GM21528 (cell line): Measurements from ENCODE around the gene CNFN.

Experiments used
- ATAC-seq: cut with Tn5 transposase; IDR thresholded peaks from one replicate; pipeline ENCODE4 v1.9.1; 2021; ENCODE audit warnings: mild to moderate bottlenecking, moderate library complexity; ENCODE audit not compliant: unreplicated experiment, low FRiP score

CNFN gene

DNA sequence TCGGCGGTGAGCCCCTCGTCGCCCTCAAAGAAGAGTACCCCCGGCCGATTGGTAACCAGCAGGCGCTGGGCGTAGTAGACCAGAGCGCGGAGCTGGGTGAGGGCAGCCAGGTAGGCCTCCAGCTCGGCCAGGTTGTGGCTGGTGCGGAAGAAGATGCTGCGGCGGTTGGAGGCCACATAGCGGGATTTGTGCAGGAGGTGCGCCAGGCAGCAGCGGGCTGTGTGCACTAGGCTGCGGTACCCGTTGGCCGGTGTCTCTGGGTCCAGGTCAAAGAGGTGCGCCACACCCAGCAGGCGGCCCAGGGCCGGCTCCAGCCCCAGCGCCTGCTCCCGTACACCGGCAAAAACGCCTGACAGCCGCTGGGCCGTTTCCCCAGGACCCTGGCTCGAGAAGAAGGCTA, 20.3 kb upstream of the CNFN start:
- no peak for ATAC-seq

DNA sequence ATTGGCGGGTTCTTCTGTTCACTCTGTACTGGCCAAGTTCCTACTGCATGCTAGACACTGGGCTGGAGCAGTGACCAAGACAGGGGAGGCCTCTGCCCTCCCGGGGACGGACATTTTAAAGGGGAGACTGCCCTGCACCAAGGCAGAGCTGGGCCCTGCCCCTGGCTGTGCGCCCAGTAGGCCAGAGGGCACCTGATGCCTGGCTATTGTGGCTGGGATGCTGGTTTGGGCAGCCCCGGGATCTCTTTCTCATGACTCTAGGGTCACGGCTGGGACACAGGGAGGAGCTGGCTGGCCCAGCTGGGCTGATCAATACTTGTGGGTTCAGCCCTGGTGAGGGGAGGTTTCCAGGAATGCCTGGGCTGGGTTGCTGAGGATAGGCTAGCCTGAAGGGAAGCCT, 19.4 kb upstream of the CNFN start:
- no peak for ATAC-seq

DNA sequence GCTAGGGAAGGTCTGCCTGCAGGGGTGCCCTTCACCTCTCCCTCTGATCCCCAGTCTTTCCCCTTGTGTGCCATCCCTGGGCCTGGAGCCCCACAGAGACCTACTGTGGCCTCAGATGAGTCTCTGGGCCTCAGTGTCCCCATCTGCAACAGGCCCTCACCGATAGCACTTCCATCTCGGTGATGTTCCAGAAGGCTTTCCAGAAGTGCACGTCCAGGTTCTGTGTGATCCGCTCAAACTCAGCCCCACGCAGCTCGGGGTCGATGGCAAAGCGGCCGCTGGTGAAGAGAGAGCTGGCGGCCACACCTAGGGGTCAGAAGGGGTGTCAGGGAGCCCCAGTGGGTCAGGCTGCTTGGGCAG, 17.7 kb upstream of the CNFN start:
- ATAC-seq: no peak

DNA sequence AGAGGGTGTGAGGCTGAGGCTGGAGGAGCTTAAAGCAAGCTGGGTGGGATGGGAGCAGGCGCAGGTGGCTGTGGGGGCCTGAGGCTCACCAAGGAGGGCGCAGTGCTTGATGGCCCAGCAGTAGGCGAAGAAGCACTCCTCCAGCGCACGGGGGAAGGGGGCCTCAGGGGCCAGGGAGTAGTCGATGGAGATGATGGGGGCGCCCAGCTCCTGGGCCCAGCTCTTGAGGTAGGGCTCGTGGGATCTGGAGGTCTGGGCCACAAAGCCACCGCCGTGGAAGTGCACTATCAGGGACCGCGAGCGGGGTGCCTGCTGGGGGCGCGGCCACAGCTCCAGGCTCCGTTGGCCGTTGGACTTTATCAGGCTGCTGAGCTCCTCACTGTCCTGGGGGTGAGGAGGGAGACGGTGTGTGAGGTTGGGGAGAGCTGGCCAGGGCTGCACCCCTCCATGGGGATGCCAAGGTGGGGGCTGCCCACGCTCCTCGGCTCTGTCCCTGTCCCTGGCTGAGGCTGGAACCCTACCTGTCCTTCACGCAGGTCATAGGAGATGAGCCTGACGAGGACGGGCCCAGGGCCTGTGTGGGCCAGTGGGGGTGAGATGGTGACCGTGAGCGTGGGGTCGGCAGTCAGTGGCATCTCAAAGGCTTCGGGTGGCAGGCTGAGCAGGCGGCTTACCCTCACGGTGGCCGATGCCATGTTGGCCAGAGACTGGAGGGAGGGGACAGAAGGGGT, 17.2 kb upstream of the CNFN start:
- ATAC-seq: no peak

DNA sequence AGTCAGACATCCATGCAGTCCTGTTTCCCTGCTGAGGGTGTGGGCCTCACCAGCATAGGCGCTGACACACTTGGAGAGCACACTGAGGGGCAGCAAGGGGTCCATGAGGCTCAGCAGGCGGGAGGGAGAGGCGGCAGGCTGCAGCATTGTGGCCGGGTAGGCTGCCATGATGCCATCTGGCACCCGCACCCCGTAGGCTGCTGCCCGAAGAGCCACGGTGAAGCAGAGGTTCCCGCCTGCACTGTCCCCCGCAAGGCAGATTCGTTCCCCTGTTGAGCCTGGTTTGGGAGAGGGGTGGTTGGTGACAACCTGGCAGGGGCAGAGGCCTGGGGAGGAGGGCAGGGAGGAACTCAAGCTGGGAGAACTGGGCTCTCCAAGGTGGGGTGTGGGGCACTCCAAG, 16.0 kb upstream of the CNFN start:
- ATAC-seq: no peak

DNA sequence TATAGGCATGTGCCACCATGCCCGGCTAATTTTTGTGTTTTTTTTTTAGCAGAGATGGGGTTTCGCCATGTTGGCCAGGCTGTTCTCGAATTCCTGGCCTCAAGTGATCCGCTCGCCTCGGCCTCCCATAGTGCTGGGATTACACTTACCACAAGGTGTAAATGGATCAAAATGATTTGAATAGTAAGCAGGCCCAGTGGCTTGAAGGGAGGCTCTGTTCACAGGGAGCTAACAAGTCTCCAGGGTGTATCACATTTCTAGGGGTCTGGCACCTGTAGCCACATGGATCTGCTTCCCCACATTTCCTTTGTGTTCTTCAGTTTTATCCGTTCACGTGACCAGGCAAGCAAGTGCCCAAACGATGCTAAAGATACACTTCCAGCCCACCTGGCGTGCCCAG, 13.5 kb upstream of the CNFN start:
- ATAC-seq: no peak

DNA sequence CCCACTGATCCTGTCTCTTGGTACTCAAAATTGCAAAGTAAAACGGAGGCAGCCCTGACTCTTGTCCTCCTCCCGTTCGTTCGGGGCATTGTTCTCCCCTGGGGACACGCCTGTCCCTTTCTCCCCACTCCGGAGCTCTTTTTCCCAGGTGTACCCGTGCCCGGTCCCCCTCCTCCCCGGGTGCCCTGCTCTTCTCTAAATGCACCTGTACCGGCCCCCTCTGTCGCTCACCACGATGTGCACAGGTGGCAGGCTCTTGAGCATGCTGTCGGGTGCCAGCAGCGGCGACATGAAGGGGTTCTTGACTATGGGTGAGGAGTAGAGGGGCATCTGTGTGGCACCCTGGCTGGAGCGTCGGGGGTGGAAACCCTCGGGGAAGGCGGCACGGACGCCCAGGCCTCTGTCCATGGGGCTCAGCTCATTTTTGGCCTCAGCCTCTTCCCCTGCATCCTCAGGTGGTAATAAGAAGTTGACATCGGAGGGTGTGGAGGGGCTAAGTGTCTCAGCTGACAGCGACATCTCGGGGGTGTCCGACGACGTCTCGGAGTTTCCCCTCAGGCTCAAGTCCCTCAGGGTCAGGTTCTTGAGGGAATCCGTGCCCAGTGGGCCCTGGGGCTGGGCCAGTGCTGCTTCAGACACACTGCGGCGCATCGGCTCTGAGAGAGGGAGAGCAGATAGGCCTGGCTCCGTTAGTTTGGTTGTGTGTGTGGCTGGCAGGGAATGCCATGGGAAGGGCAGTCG, 12.4 kb upstream of the CNFN start:
- no peak for ATAC-seq

DNA sequence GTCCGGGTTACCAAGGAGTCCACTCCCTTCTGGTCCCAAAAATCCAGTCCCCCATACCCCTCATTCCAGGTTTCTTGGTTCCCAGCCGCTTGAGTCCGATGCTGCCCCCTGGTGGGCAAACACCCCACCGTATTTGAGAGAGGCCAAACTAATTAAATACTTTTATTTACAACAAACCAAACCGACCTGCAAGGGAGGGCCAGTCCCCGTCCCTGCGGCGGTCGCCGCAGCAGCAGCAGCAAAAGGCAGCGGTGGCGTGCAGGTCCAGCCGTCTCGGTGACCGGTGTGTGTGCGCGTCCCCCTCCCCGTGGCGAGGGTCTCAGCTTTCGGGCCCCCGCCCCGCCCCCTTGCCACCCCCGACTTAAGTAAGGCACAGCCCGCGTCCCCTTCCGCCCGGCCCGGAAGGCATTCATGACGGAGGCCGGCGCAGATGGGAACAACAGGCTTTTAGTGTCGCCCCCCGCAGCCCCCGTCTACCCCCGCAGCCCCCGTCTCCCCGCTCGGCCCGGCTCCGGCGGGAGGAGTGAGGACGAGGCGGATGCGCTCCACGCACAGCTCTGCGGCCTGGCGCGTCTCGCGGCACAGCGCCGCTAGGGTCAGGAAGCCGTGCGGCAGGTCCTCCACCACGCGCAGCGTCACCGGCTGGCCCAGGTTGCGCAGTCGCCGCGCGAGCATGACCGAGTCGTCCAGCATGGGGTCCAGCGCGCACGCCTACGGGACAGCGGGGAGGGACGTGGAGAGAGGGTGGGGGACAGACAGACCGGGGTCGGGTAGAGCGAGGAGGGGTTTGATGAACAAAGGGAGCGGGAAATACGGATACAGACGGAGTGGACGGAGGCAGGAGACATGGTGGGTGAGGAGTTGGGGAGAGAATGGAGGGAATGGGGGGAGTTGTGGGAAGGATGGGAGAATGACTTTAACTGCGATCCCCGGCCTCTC, 11.5 kb upstream of the CNFN start:
- no peak for ATAC-seq

DNA sequence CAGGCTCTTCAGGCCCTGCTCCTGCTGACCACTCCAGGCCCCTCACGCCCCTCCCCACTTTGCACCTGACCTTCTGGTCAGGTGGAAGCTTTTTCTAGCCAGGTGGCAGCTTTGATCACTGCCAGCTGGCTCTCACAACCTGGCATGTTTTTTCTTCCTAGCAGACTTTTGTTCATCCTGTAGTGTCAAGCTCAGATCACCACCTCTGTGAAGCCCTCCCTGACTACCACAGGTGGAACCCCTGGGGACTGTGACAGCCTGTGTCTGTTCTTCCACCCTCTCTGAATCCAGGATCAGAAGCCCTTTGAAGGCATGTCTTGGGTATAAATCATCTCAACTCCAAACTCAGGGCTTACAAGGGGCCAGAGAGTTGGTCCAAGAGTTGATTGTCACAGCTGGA, 10.3 kb upstream of the CNFN start:
- no peak for ATAC-seq

DNA sequence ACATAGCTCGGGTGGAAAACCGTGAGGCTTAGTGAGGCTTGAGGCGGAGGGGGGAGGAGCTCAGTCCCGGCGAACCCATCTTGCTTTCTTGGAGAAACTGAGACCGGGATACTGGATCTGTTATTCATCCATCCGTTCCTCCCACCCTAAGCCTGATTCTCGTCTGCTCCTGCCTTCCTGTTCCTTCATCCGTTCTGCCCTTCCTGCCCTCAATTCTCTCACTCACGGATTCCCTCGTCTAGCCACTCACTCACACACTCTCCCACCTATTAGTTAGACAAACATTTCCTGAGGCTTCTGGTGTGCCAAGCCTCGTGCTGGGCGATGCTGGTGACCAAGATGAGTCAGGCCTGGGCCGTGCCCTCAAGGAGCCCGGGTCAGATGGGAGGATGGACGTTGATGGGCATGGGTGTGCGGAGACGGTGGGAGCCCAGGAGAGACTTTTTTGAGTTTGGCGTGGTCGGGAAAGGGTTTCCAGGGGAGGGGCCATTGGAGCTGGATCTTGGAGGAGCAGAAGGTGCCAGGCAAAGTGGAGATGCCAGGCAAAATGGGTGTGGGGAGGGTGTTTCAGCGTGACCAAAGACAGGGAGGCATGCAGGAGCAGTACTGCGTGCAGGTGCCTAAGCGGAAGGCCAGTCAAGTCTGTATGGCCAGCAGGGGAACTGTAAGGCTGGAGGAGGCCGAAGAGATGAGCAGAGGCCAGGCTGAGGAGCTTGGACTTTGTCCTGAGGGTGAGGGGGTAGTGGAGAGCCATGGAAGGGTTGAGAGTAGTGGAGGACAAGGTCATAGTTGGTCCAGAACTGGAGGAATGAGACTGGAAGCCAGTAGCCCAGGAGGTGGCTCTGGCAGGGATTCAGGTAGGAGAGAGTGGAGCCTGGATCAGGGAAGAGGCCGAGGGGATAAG, 7.4 kb upstream of the CNFN start:
- ATAC-seq: no peak

DNA sequence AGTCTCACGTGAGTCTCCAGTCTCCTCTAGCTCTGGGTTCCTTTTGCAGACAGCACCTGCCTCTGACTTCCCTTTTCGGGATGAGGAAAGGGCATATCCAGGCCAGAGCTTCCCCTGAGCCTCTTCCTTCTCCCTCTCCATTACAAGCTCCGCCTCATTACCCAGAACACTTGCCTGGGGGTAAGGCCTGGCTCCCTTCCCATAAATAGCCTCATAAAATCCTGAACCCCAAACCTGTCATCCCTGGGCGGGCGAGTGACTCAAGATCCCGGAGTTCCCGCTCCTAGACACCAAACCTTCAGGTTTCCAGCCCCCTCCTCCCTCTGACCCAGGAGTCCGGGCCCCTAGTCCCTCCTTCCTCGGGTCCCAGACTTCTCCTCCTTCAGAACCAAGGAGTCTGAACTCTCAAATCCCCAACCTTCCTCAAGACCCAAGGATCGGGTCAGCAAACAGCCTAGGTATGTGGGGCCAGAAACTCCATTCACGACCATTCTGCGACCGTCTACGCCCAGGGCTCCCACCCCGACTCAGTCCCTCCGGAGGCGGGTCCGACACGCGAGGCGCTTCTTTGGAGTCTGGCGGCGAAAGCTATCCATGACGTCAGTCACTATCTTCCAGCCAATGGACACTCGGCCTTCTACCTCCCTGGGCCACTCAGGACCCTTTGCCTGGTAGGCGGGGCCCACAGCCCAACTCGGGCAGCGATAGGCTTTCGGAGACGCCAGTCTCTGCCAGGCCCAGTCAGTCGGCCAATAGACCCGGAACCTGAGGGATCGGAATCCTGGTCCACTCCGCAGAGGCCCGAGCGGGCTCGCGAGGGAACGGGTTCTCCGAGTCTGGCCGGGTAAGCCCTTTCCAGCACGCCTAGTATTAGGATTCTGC, 6.5 kb upstream of the CNFN start:
- ATAC-seq: peak; percentile 94

DNA sequence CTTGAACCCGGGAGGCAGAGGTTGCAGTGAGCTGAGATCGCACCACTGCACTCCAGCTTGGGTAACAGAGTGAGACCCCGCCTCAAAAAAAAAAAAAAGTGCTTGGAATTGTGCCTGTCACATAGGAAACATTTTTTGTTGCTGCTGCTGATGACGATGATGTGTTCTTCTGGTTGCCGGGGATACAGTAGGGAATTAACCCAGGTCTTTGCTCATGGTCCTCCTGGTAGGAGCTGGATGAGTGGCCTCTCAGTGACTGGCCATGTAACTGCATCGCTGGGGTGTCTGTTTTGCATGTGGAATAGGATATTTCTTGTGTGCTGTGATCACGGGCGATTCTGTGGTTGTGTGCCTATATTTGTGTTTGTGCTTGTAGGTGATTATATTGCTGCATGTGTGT, 4.7 kb upstream of the CNFN start:
- ATAC-seq: no peak

DNA sequence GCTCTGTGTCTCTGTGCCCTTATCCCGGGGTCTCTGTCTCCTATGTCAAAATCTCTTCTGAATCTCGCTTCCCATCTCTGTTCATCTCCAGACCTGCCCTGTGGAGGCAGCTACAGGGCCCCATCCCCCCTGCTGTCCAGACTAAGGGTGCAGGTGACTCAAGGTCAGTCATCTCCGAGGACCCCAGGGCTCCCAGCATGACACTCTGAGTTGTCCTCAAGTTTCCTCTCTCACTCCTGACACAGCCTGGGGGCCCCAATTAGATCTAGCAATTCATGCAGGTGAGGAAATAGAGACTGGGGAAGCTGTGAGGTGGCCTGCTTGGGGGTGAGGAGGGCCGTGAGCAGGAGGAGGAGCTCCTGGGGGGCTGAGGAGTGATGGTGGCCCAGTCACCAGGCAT, 2.1 kb upstream of the CNFN start:
- ATAC-seq: no peak

DNA sequence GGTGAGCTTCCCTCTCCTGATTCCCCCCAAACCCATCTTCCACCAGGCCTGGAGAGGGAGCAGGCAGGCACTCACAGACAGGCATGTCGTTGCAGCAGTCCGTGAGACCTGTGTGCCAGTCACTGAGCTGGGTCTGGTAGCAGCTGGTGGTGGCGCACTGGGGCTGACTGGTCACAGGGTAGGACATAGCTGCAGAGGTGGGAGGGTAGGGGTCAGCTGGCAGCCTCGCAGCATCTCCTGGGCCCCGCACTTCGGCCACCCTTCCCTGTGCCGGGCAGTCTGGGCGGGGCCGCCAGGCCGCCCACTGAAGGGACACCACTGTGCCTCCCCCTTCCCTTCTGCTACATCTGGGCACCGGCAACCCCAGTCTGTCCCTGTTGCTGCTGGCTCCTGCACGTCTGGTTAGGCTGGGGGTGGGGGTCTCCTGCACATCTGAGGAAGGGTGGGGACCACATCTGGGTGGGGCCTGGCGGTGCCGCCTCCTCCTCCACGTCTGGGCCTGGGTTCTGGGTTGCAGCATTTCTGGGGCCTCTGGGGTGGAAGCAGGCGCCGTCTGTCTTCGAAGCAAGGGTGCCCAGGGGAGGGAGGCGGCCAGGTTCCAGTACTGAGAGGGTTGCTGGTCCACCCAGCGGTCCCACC, 1.1 kb downstream of the CNFN start:
- no peak for ATAC-seq

DNA sequence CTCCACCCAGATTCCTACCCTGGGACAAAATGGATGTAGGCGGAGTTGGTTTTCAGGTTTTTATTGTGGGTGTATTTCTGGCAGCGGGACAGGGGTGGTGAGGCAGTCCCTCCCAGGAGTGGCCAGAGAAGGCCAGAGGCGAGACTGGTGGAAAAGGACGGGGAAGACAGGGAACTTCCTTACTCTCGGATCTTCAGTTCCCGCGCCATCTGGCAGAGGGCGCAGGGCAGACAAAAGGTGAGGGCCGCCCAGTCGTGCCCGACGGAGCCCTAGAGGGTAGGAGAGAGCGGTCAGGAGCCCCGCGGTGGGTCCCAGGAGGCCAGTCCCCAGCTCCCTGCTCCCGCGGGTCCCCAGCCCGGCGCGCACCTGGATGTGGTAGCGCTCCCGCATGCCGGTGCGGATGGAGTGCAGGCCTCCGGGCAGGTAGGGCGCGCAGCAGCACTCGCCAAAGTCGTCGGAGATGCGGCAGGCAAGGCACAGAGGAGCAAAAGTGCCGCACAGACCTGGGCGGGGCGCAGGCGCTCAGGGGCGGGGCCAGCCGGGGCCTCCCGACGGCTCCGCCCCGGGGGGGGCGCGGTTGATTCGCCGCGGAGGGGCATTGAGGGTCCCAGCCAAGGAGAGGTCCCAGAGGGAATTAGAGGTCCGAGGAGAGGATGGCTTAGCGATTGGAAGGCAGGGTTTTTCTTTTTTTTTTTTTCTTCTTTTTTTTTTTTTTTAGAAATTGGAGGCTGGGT, 3.0 kb downstream of the CNFN start:
- ATAC-seq: no peak

DNA sequence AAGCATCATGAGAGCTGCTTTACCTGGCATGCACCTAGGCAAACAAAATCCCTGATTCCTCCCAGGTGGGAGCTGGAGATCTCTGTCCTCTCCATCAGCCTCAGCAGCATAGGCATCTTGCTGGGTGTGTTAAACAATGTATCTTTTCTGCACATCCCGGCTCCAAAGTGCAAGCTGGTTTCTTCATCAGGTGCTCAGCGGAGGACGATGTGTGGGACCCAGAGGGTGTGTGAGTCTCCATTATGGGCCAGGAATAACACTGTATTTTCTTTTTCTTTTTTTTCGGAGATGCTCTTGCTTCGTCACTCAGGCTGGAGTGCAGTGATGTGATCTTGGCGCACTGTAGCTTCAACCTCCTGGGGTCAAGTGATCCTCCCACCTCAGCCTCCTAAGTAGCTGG, 9.9 kb downstream of the CNFN start:
- no peak for ATAC-seq

DNA sequence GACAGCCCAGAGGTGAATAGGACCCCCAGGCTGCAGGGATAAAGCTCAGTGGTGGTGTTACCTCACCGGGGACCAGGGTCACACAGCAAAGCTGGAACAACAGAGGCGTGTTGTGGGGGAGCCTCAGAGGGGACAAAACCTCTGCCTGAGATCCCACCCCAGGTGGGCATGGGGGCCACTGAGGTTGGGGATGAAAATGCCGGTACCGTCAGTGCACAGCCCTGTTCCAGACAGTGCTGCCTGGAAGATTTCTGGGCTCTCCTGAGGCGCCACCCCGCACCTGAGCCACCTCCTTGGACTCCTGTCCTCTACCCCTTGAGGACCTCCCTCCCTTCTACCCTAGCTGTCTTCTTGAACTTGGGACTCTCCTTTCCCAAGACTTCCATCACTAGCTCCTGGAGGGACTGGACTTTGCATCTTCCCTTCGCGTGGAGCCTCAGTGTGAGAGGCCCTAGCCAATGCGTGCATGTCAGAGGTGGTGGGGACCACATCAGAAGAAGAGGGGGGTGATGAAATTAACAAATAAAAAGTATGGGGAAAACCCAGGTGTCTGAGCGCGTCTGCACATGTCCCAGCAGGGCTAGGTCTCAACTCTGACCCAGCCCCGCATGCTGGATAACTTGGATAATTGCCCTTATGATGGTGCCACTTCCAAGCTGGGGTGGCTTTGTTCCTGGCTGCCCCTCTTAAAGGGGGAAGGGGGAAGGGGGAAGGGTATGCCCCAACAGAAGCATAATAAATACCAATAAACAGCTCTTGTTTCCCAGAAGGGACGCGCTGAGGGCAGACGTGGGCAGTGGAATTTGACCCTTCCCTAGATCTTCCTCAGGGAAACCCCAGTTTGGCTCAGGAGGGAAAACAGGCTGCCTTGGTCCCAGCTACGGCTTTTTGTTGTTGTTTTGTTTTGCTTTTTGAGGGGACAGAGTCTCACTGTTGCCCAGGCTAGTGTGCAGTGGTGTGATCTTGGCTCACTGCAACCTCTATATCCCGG, 11.6 kb downstream of the CNFN start:
- ATAC-seq: no peak
